ENCODE results near the gene ZNF44.

Gene ZNF44

GRCh38 chr19:12229990-12230389, 64.7 kb downstream of the ZNF44 start:
- Histone ChIP-seq H3K4me3 (ENCODE audit: low read depth, low read length) (no peak overlapping the region), H3K36me3 (ENCODE audit: control insufficient read depth in 2 of 2, insufficient read depth in 1 of 2, low read length in 2 of 2) (no peaks in the 10 kb centered on the region), H3K9me3 (ENCODE audit: control insufficient read depth, insufficient read depth, low read depth, low read length) (no peaks in the 10 kb centered on the region), H3K27ac (ENCODE audit: extremely low read depth, low read depth, low read length) (no peak overlapping the region), H3K4me1 (ENCODE audit: control insufficient read depth, insufficient read depth, low read length) (no peaks in the 10 kb centered on the region)
- POLR2A ChIA-PET: interaction anchor here (0.6 kb wide), 1 partner anchor 257 kb away, joined by 4 read pairs; no protein-coding TSS in a partner anchor
- TF ChIP-seq GLI2 (tag by site-specific recombination; IDR thresholded peaks at IDR 0.05; ENCODE audit: borderline replicate concordance, low read depth) (no peak), ZFHX2 (tag by site-specific recombination; conservative IDR thresholded peaks at IDR 0.05) (no peak), ZNF473 (tag by site-specific recombination; IDR thresholded peaks at IDR 0.05) (no peak), ZNF112 (tag by site-specific recombination; IDR thresholded peaks at IDR 0.05) (no peak), ZNF324 (tag by site-specific recombination; IDR thresholded peaks at IDR 0.05) (no peak), EGR2 (tag by site-specific recombination; IDR thresholded peaks at IDR 0.05; ENCODE audit: low read depth) (no peak), ZSCAN23 (tag by site-specific recombination; IDR thresholded peaks at IDR 0.05) (no peak), SALL2 (tag by site-specific recombination; IDR thresholded peaks at IDR 0.05; ENCODE audit: borderline replicate concordance) (no peak), ZNF555 (tag by site-specific recombination; conservative IDR thresholded peaks at IDR 0.05) (no peak), PATZ1 (tag by site-specific recombination; IDR thresholded peaks at IDR 0.05) (no peak)
- CTCF ChIA-PET: no interaction called here

- no peaks in the 10 kb centered on the region for H3K4me1 ChIP-seq (ENCODE audit: control insufficient read depth, insufficient read depth, low read length)
- no peak overlapping the region for H3K27ac ChIP-seq (ENCODE audit: extremely low read depth, low read depth, low read length)
- H3K4me3 ChIP-seq (ENCODE audit: low read depth, low read length): no peak overlapping the region
- H3K36me3 ChIP-seq (ENCODE audit: control insufficient read depth in 2 of 2, insufficient read depth in 1 of 2, low read length in 2 of 2): no peaks in the 10 kb centered on the region
- ChIA-PET POLR2A (no interaction called here), CTCF (interaction anchor here (1.4 kb wide), 1 partner anchor 84 kb away, joined by 4 read pairs; the partner anchor contains the start of gene ZNF20)
- no peak for TF ChIP-seq ZNF214 (tag by site-specific recombination; IDR thresholded peaks at IDR 0.05; ENCODE audit: borderline replicate concordance)
- TF ChIP-seq ZNF202 (tag by site-specific recombination; IDR thresholded peaks at IDR 0.05; ENCODE audit: borderline replicate concordance): no peak
- no peak for TF ChIP-seq CTCF (tag by site-specific recombination; IDR thresholded peaks at IDR 0.05)
- no peak for TF ChIP-seq ZNF157 (tag by site-specific recombination; IDR thresholded peaks at IDR 0.05)
- no peak for TF ChIP-seq ZNF148 (tag by site-specific recombination; IDR thresholded peaks at IDR 0.05; ENCODE audit: borderline replicate concordance)
- no peaks in the 10 kb centered on the region for H3K9me3 ChIP-seq (ENCODE audit: control insufficient read depth, insufficient read depth, low read depth, low read length)
These were observed 70.0 kb downstream of the ZNF44 start for GRCh38 chr19:12224676-12225075.

GRCh38 chr19:12222980-12223630, 71.6 kb downstream of the ZNF44 start:
- ChIA-PET POLR2A (no interaction called here), CTCF (no interaction called here)
- Histone ChIP-seq H3K9me3 (ENCODE audit: control insufficient read depth, insufficient read depth, low read depth, low read length) (no peaks in the 10 kb centered on the region), H3K4me3 (ENCODE audit: low read depth, low read length) (no peak overlapping the region), H3K27ac (ENCODE audit: extremely low read depth, low read depth, low read length) (no peak overlapping the region), H3K36me3 (ENCODE audit: control insufficient read depth in 2 of 2, insufficient read depth in 1 of 2, low read length in 2 of 2) (no peaks in the 10 kb centered on the region), H3K4me1 (ENCODE audit: control insufficient read depth, insufficient read depth, low read length) (no peaks in the 10 kb centered on the region)
- no peak for TF ChIP-seq YY2 (tag by site-specific recombination; IDR thresholded peaks at IDR 0.05)
- TF ChIP-seq GFI1B (tag by site-specific recombination; IDR thresholded peaks at IDR 0.05): no peak
- TF ChIP-seq ZNF707 (tag by site-specific recombination; IDR thresholded peaks at IDR 0.05): no peak
